ENCODE data around the gene CXCR6. TPM values are rescaled to one million over a fixed set of nuclear protein-coding genes. Genes with fewer than 3 reads are reported as not detected.

The CXCR6 gene
- total RNA-seq = not detected
- polyA plus RNA-seq (2013, experiment 1 of 2) = not detected
- not detected for polyA plus RNA-seq (2013, experiment 2 of 2)
- long read RNA-seq, experiment 1 = 0 reads
- long read RNA-seq, experiment 2 = 0 reads
- long read RNA-seq, experiment 3 = 0 reads
- long read RNA-seq, experiment 4 = 0 reads

DNA sequence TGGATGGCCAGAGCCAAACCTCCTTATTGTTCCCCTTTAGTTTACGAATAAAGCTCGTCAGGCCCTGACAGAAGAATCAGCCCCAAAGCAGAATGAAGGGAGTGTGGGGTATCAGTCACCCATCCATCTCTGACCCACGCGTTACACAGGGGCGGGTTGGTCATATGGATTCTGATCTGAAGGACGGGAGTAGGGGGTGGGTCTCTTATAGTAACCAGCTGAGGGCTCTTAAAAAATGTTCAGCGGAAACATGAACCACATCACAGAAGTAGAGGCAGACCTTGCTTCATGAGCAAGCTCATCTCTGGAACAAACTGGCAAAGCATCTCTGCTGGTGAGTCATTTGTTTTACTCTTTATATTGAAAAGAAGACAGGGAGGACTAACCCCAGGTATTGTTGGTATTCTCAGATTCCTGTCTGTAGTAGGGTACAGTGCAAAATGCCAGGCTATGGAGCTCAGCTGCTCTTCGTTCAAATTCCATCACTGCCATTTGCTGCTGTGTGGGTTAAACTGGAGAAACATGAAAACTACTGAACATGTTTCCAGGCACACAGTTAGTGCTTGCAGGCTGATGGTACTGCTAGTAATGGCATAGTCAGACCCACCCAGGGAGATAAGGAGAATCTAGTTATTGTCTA lies at the start of gene CXCR6:
CXCR6 (plus strand) TSS at position 258 of the 640 bp plus-strand sequence. CDS start 3,018 bp downstream, outside the sequence.
- no peak within 1 kb of the TSS for H3K27ac ChIP-seq (ENCODE audit: low read depth, low read length)
- no peaks in the 10 kb centered on the region for H3K9me3 ChIP-seq (ENCODE audit: control insufficient read depth, low read length)
- Mint-ChIP-seq H3K4me1 (peaks cover 8% of the 10 kb centered on the region), H3K36me3 (ENCODE audit: low read depth) (peaks cover 29% of the 10 kb centered on the region), H3K27me3 (ENCODE audit: insufficient read depth) (no peaks in the 10 kb centered on the region), H3K27ac (no peak within 1 kb of the TSS), H3K4me3 (no peak within 1 kb of the TSS), H3K9me3 (no peaks in the 10 kb centered on the region)
- DNase-seq = no peak
- 95 to 100% methylated on average over 1 to 8 of the region's 8 CpGs for WGBS, 2 experiments (ENCODE audit: insufficient coverage in 1 of 2, insufficient read length in 1 of 2)
- no peak within 1 kb of the TSS for H3K4me3 ChIP-seq (ENCODE audit: low read length)
- TF ChIP-seq, protein P1, sequence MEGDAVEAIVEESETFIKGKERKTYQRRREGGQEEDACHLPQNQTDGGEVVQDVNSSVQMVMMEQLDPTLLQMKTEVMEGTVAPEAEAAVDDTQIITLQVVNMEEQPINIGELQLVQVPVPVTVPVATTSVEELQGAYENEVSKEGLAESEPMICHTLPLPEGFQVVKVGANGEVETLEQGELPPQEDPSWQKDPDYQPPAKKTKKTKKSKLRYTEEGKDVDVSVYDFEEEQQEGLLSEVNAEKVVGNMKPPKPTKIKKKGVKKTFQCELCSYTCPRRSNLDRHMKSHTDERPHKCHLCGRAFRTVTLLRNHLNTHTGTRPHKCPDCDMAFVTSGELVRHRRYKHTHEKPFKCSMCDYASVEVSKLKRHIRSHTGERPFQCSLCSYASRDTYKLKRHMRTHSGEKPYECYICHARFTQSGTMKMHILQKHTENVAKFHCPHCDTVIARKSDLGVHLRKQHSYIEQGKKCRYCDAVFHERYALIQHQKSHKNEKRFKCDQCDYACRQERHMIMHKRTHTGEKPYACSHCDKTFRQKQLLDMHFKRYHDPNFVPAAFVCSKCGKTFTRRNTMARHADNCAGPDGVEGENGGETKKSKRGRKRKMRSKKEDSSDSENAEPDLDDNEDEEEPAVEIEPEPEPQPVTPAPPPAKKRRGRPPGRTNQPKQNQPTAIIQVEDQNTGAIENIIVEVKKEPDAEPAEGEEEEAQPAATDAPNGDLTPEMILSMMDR (conservative IDR thresholded peaks at IDR 0.05) = no peak
- peaks cover 13% of the 10 kb centered on the region for H3K36me3 ChIP-seq (ENCODE audit: control insufficient read depth, insufficient read depth, low read length)
- H3K9ac ChIP-seq (ENCODE audit: extremely low read depth, low read length, poor library complexity, severe bottlenecking) = no peak within 1 kb of the TSS
- H3K4me1 ChIP-seq (ENCODE audit: control insufficient read depth, insufficient read depth, low read length) = no peaks in the 10 kb centered on the region
- H3K27me3 ChIP-seq (ENCODE audit: control insufficient read depth, insufficient read depth, low read length, poor library complexity, severe bottlenecking) = no peaks in the 10 kb centered on the region

DNA sequence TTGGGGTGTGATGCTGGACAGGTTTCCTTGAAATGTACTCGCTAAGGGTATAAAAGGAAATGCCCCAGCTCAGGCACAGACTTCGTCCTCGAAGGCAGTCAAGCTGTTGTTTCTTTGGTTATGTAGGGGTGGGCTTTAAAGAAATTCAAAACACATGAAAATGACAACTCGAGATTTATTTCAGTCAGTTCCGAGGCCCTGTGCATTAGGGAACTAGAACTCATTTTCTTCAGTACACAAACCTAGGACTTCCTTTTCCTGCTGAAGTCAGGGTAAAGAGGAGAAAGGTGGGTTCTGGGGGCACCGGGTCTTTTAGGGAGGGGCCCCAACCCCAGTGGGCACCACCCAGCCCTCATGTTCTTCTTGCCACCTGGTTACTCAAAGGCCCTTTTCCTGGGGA lies 49.2 kb upstream of the CXCR6 start:
- Histone ChIP-seq H3K4me3 (ENCODE audit: low read length) (no peak overlapping the region), H3K27ac (ENCODE audit: low read depth, low read length) (no peak overlapping the region), H3K27me3 (ENCODE audit: control insufficient read depth, insufficient read depth, low read length, poor library complexity, severe bottlenecking) (no peaks in the 10 kb centered on the region), H3K4me1 (ENCODE audit: control insufficient read depth, insufficient read depth, low read length) (no peaks in the 10 kb centered on the region), H3K36me3 (ENCODE audit: control insufficient read depth, insufficient read depth, low read length) (no peaks in the 10 kb centered on the region), H3K9ac (ENCODE audit: extremely low read depth, low read length, poor library complexity, severe bottlenecking) (no peak overlapping the region), H3K9me3 (ENCODE audit: control insufficient read depth, low read length) (no peaks in the 10 kb centered on the region)
- Mint-ChIP-seq H3K27ac (no peak overlapping the region), H3K27me3 (ENCODE audit: insufficient read depth) (no peaks in the 10 kb centered on the region), H3K4me3 (no peak overlapping the region), H3K9me3 (no peaks in the 10 kb centered on the region), H3K36me3 (ENCODE audit: low read depth) (no peaks in the 10 kb centered on the region), H3K4me1 (peaks cover 5% of the 10 kb centered on the region)
- TF ChIP-seq, protein P1 (conservative IDR thresholded peaks at IDR 0.05) = no peak
- DNase-seq = no peak
- 91 to 95% methylated on average over 3 to 6 of the region's 6 CpGs for WGBS, 2 experiments (ENCODE audit: insufficient coverage in 1 of 2, insufficient read length in 1 of 2)

DNA sequence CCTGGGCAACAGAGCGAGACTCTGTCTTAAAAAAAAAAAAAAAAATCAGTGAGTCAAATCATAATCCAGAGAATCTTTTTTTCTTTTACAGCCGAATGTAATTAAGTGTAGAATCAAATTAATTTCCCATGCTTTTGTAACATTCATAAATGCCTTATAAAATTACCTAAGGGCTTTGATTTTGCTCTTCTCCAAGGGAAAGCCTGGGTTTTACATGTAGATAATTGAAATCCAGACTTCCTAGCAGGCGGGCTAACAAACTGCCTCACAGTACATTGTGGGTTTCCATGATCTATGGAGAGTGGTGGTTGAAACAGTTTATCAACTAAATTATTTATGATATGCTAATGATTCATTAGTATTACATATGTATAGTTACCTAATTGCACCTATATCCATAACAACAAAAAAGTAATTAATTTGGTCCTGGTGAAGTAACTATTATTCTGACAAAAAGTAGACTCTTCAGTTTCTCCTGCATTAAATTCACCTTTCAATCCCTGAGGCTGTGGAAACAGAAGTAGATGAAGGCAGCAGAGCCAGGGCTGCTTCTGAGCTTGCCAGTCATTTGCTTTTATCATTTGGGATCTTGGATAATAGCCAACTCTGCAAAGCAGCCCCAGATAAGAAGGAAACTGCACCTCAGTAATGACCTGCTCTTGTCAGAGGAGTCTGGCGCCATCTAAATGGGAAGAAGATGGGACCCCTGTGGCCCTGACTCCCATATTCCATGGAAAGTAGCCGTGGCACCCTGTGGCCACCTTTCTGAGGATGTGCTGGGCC lies 47.4 kb upstream of the CXCR6 start:
- no peak overlapping the region for H3K4me3 ChIP-seq (ENCODE audit: low read length)
- Mint-ChIP-seq H3K4me3 (no peak overlapping the region), H3K4me1 (peaks cover 5% of the 10 kb centered on the region), H3K36me3 (ENCODE audit: low read depth) (no peaks in the 10 kb centered on the region), H3K9me3 (no peaks in the 10 kb centered on the region), H3K27ac (no peak overlapping the region), H3K27me3 (ENCODE audit: insufficient read depth) (peaks cover 4% of the 10 kb centered on the region)
- H3K27me3 ChIP-seq (ENCODE audit: control insufficient read depth, insufficient read depth, low read length, poor library complexity, severe bottlenecking) = no peaks in the 10 kb centered on the region
- H3K9me3 ChIP-seq (ENCODE audit: control insufficient read depth, low read length) = no peaks in the 10 kb centered on the region
- H3K9ac ChIP-seq (ENCODE audit: extremely low read depth, low read length, poor library complexity, severe bottlenecking) = no peak overlapping the region
- no peaks in the 10 kb centered on the region for H3K36me3 ChIP-seq (ENCODE audit: control insufficient read depth, insufficient read depth, low read length)
- no peak for DNase-seq
- WGBS, 2 experiments (ENCODE audit: insufficient coverage in 1 of 2, insufficient read length in 1 of 2) = 91 to 93% methylated on average over 2 to 5 of the region's 5 CpGs
- TF ChIP-seq, protein P1 (conservative IDR thresholded peaks at IDR 0.05) = no peak
- H3K4me1 ChIP-seq (ENCODE audit: control insufficient read depth, insufficient read depth, low read length) = no peaks in the 10 kb centered on the region
- H3K27ac ChIP-seq (ENCODE audit: low read depth, low read length) = no peak overlapping the region

All from endodermal cell (in vitro differentiated cells).